DMS 273 (cell line): ENCODE results near the gene REEP1.

Source experiments
- DNase-seq: peaks from one replicate; lab custom pipeline; 2025; ENCODE audit not compliant: unreplicated experiment; lab: John Stamatoyannopoulos, UW

REEP1 gene

DNA sequence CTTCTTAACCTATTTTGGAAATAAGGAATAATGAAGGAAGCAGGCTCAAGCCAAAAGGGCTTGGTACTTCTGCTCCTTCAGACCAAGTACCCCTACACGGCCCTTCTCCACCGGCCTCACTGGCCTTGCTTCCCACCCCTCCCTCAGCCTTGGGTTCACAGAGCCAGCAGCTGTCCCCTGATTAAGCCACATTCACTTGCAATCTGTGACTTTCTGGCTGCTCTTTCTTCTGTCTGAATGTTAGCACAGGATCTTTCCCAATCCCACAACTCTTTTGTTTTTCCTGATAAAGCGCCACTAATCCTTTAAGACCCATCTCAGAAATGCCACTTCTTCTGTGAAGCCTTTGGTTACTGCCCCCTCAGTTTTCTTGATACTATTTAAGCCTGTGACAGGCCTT, 52.4 kb downstream of the REEP1 start:
- no peak for DNase-seq

DNA sequence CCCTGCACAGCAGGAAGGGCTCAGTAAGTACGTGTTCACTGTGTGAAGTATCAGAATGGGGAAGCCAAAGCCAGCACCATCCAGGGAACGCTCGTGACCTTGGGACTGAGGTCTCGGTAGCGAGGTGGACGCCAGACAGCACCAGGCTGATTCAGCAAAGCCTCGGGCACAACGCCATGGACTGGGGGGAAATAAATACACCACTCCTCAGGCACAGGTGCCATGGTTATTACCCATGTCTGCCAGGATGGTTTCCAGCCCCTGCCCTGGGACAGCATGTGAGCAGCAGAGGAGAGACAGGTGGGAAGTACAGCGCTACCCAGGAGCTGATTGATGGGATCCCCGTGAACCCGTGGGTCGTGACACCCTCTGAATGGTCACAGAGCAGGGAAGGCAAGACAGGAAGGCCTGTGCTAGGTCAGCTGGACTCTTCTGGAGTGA, 53.0 kb downstream of the REEP1 start:
- DNase-seq = no peak

DNA sequence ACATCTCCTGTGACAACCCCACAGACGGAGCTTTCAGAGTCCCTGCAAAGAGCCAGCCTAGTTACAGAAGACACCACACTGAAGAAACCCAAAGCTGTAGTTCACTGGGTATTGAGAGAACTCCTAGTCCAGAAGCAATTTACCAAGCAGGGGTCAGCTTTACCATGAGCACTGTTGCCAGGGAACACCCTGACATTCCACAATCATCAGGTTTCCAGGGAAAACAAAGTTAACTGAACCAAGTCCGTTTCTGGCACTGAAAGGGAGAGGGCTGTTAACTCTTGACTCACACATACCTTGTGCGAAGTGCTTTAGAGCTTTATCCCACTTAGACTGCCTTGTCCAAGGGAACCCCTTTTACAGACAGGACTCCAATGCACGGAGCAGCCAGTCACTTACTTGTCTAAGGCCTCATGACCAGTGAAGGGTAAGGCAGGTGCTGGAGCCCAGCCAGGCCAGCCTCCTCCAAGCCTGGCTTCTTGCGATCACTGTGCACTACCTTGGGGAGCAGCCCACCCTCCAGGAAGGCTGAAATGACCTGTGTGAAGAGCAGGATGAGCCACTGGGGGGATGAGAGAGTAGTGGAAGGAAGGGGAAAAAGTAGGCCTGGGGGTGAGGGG, 53.9 kb downstream of the REEP1 start:
- DNase-seq = no peak

DNA sequence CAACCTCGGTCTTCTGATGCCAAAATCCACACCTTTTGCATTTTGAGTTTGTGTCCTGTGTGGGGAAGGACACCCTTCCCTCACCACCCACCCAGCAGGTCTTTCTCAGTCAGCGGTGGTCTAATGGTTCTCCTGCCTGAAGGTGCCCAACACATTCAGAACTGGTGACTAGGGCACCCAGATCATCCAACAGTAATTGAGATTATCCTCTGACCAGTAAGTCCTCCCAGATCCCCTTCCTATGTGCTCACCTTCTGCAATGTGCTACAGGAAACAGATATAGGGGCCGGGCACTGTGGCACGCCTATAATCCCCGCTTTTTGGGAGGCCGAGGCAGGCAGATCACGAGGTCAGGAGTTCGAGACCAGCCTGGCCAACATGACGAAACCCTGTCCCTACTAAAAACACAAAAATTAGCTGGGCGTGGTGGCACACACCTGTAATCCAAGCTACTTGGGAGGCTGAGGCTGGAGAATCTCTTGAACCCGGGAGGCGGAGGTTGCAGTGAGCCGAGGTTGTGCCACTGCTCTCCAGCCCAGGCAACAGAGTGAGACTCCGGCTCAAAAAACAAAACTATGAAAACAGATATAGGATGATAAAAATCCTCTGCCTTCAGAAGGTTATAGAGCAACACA, 56.2 kb downstream of the REEP1 start:
- no peak for DNase-seq

DNA sequence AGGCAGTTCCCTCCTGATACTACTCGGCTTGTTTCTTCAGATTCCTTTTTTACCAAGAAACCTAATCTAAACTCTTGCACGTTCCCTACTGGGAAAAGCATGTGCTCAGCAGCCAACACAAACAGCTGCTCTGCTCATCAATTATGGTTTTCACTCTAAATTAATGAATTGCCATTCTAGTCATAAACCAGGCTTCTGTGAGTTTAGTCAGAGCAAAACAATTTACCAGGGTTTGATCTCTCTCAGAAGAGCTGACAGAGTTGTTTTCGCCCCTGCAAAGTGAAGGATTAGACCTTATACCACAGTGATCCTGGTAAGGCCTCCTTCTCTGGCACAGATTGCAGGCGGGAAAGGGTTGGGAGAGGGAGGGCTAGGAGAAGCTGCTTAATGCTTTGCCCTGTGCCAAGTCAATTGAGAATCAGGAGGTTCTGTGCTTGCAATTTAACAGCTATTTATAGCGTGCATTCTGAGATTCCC, 57.2 kb downstream of the REEP1 start:
- peak; percentile 43 for DNase-seq

DNA sequence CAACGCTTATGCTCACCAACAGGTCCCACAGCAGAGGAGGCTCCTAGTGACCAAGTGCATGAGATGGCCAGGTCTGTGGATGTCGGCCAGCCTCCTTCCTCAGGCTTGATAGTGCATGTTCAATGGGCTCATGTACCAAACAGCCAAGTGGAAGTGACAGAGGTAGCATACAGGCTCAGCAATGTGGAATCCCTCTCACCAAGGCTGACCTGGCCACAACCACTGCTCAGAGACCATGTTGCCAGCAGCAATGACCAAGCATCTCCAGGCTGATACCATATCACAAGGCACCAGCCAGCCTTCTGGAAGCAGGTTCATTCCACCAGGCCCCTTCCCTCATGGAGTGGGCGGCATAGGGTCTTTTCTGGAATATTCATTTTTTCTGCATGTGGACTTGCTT, 61.5 kb downstream of the REEP1 start:
- no peak for DNase-seq

DNA sequence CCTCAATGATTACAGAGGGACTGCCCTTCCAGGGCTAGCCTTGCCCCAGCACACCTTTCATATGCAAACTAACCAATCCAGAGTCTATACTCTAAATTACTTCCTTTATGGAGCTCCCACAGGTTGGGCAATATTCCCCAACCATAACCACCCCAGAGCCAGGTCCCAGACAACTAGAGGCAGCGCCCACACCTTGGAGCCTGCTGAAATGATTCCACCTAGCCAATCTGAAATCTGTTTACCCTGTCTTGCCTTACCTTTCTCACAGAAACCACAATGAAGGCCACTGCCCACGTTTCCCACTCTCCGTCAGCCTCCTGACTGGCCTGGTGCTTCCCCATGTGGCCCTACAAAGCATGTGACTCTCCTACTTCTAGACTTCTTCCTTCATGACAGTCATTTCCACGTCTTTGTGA, 62.0 kb downstream of the REEP1 start:
- no peak for DNase-seq

DNA sequence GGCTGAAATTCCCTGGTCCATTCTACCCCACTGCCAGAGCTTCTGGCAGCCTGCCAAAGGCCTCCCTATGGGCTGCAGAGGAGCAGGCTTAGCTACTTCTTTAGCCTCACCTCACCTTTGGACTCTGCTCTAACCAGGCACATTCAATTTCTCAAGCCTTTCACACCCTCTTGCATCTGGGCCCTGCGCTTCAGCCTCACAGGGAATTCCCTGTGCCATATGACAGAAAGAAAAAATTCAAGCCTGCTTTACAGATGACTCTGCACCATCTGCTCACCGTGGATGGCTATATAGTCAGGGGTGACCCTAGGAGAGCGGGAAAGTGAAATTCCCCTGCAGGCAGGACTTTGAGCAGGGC, 62.5 kb downstream of the REEP1 start:
- peak; percentile 80 for DNase-seq

DNA sequence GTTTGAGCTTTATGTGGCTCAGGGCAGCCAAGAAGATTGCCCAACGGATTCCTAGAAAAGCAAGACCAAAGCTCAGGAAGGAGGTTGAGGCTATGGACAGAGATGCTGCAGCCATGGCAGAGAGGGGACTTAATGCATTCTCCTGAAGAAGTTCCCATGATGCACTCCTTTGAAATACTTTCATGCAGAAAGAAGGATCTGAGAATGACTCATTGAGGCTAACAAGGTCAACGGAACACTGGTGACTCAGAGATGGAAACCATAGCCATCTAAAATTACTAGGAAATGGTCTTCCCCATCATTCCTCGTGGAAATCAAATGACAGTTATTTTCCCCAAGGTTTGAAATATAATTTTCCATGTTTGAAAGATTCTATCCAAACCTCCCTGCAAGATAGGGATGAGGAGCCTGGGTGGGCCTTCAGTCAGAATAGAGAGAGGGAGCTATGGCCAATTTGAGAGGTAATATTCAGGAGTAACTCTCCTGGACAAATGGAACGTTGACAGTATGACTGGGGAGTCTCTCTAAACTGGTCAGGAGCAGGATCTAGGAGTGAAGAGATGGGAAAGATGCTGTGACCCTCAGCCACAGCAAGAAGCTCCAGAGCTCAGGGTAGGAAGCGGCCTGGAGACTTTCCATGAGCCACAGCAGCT, 63.0 kb downstream of the REEP1 start:
- DNase-seq = no peak

DNA sequence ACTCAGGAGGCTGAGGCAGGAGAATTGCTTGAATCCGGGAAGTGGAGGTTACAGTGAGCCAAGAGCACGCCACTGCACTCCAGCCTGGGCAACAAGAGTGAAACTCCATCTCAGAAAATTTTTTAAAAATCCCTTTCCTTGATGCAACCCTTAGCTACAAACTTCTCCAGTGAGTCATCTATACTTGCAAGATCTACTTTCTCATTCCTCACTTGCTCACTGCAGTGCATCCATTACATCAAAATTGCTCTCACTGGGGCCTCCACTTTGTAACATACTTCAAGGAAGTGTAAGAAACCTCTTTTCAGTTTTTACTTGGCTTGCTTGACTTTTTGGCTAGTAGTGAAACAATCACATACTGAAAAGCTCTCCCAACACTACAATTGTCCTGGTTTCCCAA, 65.3 kb downstream of the REEP1 start:
- DNase-seq = no peak

DNA sequence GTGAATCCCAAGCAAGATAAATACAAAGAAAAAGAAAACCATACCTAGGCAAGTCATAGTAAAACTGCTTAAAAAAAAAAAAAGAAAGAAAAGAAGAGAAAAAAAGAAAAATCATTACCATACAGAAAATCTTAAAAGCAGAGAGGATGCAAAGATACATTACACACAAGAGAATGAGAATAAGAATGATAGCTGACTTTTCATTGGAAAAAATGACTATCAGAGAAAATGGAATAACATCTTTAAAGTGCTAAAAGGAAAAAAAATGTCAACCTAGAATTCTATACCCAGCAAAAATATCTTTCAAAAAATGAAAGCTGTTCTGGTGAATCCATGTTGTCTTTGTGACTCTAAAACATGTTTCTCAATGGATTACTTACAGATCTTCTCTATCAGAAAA, 66.2 kb downstream of the REEP1 start:
- DNase-seq = no peak

DNA sequence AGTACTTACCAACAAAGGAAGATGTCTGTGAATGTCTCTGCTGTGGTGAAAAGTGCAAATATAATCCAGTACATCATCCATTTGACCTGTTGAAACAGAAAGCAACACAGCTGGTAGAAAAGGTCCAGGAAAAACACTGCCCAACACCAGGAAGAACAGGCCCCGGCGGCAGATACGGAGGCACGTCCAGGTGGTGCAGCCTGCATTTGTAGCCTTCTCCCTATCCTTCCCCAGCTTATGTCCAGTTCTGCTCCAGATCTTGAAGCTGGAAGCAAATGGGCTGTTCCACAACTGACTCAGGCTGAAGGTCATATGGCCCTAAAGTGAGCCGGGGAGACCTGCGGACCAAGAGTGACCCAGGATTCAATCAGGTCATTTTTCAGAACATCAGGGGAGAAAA, 73.5 kb downstream of the REEP1 start:
- no peak for DNase-seq

DNA sequence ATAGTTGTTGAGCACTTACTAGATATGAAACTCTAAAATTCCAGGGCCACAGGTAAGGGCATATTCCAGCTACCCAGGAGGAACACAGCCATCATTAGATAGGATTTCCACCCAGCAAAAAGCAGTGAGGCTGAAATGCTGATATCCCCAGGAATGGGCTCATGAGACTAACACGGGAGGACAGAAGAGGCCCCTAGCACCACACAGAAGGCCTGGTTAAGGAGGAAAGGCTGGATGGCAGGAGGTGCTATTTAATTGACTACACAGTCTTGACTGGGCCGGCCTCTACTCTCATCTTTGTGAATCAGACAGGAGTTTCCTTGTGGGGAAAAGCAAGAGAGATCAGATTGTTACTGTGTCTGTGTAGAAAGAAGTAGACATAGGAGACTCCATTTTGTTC, 76.4 kb downstream of the REEP1 start:
- no peak for DNase-seq

DNA sequence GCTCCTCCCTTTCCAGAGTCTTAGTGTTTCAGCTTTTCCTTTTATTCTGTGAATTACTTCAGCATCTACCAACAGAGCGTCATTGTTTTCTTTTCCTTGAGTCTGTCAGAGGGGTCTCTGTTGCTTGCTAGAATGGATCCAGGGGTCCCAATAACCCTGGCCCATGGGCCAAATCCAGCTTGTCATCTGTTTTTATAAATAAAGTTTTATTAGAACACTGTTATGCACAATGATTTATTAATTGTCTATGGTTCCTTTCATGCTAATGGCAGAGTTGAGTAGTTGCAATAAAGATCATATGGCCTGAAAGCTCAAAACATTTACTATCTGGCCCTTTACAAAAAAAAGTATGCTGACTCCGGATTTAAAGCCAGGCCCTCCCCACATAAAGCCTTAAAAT, 79.3 kb downstream of the REEP1 start:
- DNase-seq = no peak

DNA sequence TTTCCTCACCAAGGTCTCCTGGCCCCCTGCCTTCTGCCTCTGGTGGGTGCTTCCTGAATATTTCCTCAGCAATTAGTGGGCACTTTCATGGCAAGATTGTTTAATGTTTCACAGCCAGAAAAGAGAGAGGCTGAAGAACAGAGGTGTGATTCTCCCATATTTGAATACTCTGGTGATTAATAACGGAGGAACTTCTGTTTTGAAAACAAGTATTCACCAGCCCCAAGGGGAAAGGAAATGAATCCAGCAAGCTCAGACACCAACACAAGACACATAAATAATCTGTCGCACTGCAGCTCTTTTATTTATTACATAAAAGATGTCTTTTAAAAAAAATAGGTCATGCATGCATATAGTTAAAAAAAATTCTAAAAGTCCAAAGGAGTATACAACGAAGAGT, 80.4 kb downstream of the REEP1 start:
- no peak for DNase-seq

DNA sequence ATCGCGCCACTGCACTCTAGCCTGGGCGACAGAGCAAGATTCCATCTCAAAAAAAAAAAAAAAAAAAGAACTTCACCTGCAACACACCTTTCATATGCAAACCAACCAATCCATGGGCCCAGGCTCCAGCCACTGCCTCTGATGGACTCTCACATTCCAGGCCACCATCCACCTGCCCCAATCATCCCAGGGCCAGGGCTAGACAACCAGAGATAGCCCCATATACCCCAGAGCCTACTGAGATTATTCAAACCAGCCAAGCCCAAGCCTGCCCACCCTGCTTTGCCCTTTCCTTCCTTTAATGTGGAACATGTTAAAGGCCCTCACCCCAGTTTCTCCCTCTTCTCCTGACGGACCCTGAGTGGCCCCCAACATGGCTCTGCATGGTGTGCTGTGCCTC, 81.1 kb downstream of the REEP1 start:
- DNase-seq = no peak

DNA sequence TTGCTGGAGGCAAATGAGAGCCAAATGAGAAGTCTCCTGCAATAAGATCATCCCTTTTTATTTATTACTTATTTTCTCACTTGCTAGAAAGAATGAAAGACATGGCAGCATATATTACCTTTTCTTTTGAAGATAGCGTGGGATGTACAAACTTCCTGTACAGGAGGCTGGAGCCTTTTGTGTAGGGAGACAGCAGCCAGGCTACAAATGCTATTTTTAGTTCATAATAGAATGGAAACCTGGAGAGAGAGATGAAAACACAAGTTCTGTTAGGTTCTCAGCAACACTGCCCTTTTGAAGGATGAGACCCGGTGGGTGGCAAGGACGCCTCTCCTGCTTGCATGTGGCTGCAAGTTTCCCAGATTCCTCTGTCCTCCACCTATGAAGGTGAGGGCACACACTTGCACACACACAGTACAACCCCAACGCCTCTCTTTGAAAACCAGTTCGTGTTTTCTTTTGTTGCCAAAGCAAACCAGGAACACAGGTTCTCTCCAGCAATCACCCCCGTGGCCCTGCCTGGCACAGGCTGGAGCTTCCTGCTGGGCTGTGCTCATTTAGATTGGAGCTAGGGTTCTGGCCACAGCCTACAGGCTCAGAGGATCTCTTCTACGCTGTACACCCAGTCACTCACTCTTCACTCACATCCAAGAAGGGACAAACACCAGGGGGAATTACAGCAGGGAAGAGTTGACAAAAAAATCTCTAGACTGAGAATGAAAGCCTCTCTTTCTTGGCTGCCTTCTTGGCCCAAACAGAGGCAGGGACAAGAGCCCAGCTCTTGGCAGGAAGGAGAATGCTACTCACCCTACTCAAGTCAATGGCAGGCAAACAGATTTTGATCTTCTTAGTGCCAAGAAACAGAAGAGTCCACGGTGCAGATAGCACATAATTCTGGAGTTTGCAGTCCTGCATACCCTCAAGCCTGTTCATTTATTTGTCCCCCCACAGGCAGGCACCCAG, 82.6 kb downstream of the REEP1 start:
- DNase-seq = no peak

DNA sequence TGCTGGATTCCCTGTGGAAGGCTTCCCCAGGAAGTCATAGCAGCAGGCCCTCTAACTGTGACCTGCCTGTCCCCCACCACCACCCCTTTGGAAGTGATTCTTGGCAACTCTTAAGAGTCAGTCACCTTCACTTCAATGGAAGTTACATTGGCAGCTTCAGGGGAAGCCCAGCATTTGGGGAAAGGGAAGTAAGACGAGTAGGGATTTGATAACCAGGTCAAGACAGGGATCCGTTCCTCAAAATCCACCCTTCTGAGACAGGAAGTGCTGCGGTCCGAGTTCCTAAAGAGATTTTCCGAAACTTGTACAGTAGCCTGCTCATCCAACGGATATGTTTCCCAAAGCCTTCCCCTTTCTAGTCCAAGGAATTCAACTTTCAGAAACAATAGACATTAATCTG, 84.0 kb downstream of the REEP1 start:
- no peak for DNase-seq

DNA sequence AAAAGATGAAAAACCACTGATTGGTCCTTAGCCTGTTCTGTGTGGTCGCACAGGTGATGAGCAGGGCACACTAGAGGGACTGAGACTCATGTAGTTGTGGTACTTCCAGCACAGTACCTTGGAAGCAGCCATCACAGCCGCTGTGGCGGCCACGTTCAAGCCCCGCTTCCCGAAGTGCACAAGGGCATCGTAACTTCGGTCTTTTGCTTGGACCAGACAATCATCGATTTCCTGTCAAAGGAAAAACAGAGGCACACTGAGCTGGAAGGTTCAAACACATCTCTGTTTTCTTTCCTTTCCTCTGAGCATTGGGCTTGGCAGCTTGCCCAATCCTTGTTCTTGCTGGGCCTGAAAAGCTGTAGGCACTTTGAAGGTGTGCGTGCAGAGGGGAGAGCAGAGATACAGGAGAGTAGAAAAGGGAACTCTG, 85.6 kb downstream of the REEP1 start:
- DNase-seq = peak; percentile 19

DNA sequence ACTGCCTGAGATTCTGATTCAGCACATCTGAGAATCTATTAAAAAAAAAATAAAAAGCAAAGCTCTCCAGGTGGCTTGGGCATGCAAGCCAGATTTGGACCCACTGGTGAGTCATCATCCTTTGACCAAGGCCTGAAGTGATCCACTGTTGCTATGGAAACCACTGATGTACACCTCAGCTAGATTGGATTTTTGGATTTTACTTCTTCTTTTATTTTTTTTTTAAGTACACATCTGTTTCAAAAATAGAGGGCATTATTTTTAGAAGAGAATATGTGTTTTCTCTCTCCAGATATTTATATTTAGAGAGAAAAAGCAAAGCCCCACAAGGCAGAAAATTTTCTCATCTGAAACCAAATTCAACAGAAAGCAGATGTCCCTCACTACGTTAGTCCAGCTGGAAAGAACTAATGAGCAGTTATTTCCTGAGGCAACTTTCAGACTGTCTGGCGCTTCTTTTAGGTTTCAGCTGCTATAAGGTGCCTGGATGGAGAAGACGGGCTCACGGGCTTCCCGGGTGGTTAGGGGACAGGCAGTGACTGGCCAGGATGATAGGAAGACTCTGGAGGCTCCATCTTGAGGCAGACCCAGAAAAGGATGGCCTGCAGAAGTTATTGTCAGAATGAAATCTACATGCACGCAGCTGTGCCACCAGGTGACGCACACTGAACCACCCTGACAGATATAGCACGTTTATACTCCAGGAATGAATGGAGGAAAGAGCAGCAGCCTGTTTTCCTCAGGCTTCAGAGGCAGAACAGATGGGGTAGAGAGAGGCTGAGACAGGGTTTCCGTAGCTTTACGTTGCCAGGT, 87.6 kb downstream of the REEP1 start:
- peak; percentile 92 for DNase-seq

DNA sequence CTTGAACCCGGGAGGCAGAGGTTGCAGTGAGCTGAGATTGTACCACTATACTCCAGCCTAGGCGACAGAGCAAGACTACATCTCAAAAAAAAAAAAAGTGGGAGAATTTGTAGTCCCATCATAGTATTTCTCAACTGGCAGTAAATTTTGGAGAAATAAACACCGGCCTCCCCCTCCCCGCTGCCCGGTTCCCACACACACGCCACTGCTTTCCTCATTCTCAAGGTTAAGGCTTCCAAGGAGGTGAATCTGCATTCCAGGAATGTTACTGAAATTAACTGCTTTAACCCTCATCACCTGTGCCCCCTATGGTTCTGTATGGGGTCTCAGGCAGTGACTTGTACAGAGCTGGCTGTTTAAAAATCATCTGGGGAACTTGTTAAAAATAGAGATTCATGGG, 88.2 kb downstream of the REEP1 start:
- DNase-seq = no peak
